HepG2 (cell line): ENCODE measurements around the gene WDR82. TPM values are rescaled to one million over a fixed set of nuclear protein-coding genes. Genes with fewer than 3 reads are reported as not detected.

Experiments used
- ARID2 ChIP-seq: sonication (generic); formaldehyde crosslinking; IDR thresholded peaks from 2 replicates; pipeline ENCODE4 v1.8.1; 2022; ENCODE audit warnings: mild to moderate bottlenecking, missing genetic modification reagents, borderline replicate concordance
- ARNTL ChIP-seq: sonication (generic); formaldehyde crosslinking; IDR thresholded peaks from 2 replicates; pipeline ENCODE4 v1.4.0; 2020; ENCODE audit warnings: mild to moderate bottlenecking, missing genetic modification reagents
- ATF7-NPFF ChIP-seq: sonication (generic); formaldehyde crosslinking; IDR thresholded peaks from 2 replicates; pipeline ENCODE4 v1.8.1; 2023; ENCODE audit warnings: mild to moderate bottlenecking, low read depth, missing genetic modification reagents, moderate library complexity
- ELF3 ChIP-seq: IDR thresholded peaks from 2 replicates; pipeline ENCODE4 v1.6.1; 2016; ENCODE audit warnings: missing genetic modification reagents, missing compliant biosample characterization
- ETV5 ChIP-seq: IDR thresholded peaks from 2 replicates; pipeline ENCODE4 v1.6.1; 2018; ENCODE audit warnings: missing biosample characterization, missing genetic modification reagents, inconsistent platforms, borderline replicate concordance
- ETV6 ChIP-seq: sonication (generic); formaldehyde crosslinking; conservative IDR thresholded peaks from 2 replicates; pipeline ENCODE4 v1.4.0; 2020; ENCODE audit warnings: missing genetic modification reagents
- HDAC2 ChIP-seq: sonication (generic); formaldehyde crosslinking; IDR thresholded peaks from 2 replicates; pipeline ENCODE4 v1.4.0; 2020; ENCODE audit warnings: missing genetic modification reagents
- HNF1A ChIP-seq, 2 experiments: sonication (generic) in 1 of 2; formaldehyde crosslinking in 1 of 2; IDR thresholded peaks; 2 replicates each; pipeline versions ENCODE4 v1.4.0 to v1.6.1; 2016 to 2020; ENCODE audit warnings: borderline replicate concordance in 1 of 2, low read depth in 1 of 2, mild to moderate bottlenecking in 1 of 2, missing genetic modification reagents in 1 of 2
- MAFG ChIP-seq: sonication (generic); formaldehyde crosslinking; IDR thresholded peaks from 2 replicates; pipeline ENCODE4 v1.5.1; 2020; ENCODE audit warnings: mild to moderate bottlenecking, missing genetic modification reagents
- MIER2 ChIP-seq: IDR thresholded peaks from 2 replicates; pipeline ENCODE4 v1.6.1; 2016; ENCODE audit warnings: missing biosample characterization, missing genetic modification reagents
- RAD21 ChIP-seq: fragments of 450-650 bp; formaldehyde crosslinking; IDR thresholded peaks from 2 replicates; pipeline ENCODE4 v1.5.0; 2020; ENCODE audit warnings: mild to moderate bottlenecking
- SMYD3 ChIP-seq: sonication (generic); formaldehyde crosslinking; IDR thresholded peaks from 2 replicates; pipeline ENCODE4 v1.8.1; 2023; ENCODE audit warnings: mild to moderate bottlenecking, missing genetic modification reagents
- SP2 ChIP-seq: sonication (generic); formaldehyde crosslinking; IDR thresholded peaks from 2 replicates; pipeline ENCODE4 v1.5.1; 2020; ENCODE audit warnings: mild to moderate bottlenecking, missing genetic modification reagents
- ZNF556 ChIP-seq: sonication (generic); formaldehyde crosslinking; IDR thresholded peaks from 2 replicates; pipeline ENCODE4 v1.4.0; 2020; ENCODE audit warnings: mild to moderate bottlenecking, missing genetic modification reagents, borderline replicate concordance
- ZNF557 ChIP-seq: sonication (generic); formaldehyde crosslinking; IDR thresholded peaks from 2 replicates; pipeline ENCODE4 v1.4.0; 2020; ENCODE audit warnings: missing genetic modification reagents
- ZNF737 ChIP-seq: sonication (generic); formaldehyde crosslinking; IDR thresholded peaks from 2 replicates; pipeline ENCODE4 v1.5.0; 2020; ENCODE audit warnings: missing genetic modification reagents, mild to moderate bottlenecking, borderline replicate concordance
- polyA plus RNA-seq, 8 experiments: library from polyadenylated mRNA; depleted of rRNA in 3 of 8; stranded (reverse) in 7 of 8; unstranded in 1 of 8; fragments of >200 nt; fragmentation: Illumina TruSeq in 4 of 8; extraction: Trizol in 4 of 8; gene quantifications; 2 replicates each; pipeline versions ENCODE4 v1.2.1 to v1.2.3, GENCODE V29; 2011 to 2016; ENCODE audit warnings: low read depth in 4 of 8, missing spikeins in 1 of 8, mixed read lengths in 1 of 8; ENCODE audit not compliant: insufficient read depth in 1 of 8
- total RNA-seq, 5 experiments: library from RNA; depleted of rRNA; stranded (reverse); fragments of >200 nt; fragmentation: Illumina TruSeq; extraction: Trizol; gene quantifications; 2 replicates each; pipeline ENCODE4 v1.2.3, GENCODE V29; 2016; ENCODE audit warnings: low read depth in 1 of 5
- TF ChIP-seq, protein P1 (sequence below): IDR thresholded peaks from 2 replicates; pipeline ENCODE4 v1.6.1; 2018; ENCODE audit warnings: missing genetic modification reagents, mild to moderate bottlenecking, missing compliant biosample characterization
- TF ChIP-seq, protein P2 (sequence below): sonication (generic); formaldehyde crosslinking; IDR thresholded peaks from 2 replicates; pipeline ENCODE4 v1.4.0; 2020; ENCODE audit warnings: missing genetic modification reagents
- TF ChIP-seq, protein P3 (sequence below): sonication (generic); formaldehyde crosslinking; IDR thresholded peaks from 2 replicates; pipeline ENCODE4 v1.9.0; 2021; ENCODE audit warnings: missing genetic modification reagents, borderline replicate concordance

WDR82 gene
- total and polyA plus RNA-seq, 2 of the 13 experiments (the other 11 are each of a cell fraction or from before 2014, with no cell fraction given) = 39.1 to 59.5 TPM

- TF ChIP-seq, protein P1, sequence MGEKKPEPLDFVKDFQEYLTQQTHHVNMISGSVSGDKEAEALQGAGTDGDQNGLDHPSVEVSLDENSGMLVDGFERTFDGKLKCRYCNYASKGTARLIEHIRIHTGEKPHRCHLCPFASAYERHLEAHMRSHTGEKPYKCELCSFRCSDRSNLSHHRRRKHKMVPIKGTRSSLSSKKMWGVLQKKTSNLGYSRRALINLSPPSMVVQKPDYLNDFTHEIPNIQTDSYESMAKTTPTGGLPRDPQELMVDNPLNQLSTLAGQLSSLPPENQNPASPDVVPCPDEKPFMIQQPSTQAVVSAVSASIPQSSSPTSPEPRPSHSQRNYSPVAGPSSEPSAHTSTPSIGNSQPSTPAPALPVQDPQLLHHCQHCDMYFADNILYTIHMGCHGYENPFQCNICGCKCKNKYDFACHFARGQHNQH (CRISPR knock-in tag) = peak; percentile 91
- TF ChIP-seq ELF3 (CRISPR knock-in tag) = peak; percentile 74
- TF ChIP-seq ARNTL = peak; percentile 79; the same call in 1 of the 2 replicates
- TF ChIP-seq, protein P2, sequence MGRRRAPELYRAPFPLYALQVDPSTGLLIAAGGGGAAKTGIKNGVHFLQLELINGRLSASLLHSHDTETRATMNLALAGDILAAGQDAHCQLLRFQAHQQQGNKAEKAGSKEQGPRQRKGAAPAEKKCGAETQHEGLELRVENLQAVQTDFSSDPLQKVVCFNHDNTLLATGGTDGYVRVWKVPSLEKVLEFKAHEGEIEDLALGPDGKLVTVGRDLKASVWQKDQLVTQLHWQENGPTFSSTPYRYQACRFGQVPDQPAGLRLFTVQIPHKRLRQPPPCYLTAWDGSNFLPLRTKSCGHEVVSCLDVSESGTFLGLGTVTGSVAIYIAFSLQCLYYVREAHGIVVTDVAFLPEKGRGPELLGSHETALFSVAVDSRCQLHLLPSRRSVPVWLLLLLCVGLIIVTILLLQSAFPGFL (CRISPR knock-in tag) = no peak
- peak; percentile 26; the same call in 1 of the 2 replicates for TF ChIP-seq ATF7-NPFF (CRISPR knock-in tag)
- peak; percentile 74 for TF ChIP-seq HDAC2 (CRISPR knock-in tag)
- TF ChIP-seq HNF1A (IDR thresholded peaks at IDR 0.05; ENCODE audit: low read depth) = peak; percentile 99
- peak; percentile 99 for TF ChIP-seq HNF1A (CRISPR knock-in tag; IDR thresholded peaks at IDR 0.05; ENCODE audit: borderline replicate concordance)
- TF ChIP-seq SMYD3 (CRISPR knock-in tag) = peak; percentile 93
- no peak for TF ChIP-seq ARID2 (CRISPR knock-in tag)
- 0 out of 2 replicates have a peak, but pooled peaks have one; percentile 23 for TF ChIP-seq ETV6 (CRISPR knock-in tag)
- peak; percentile 3; the same call in 1 of the 2 replicates for TF ChIP-seq SP2 (CRISPR knock-in tag)
- 0 out of 2 replicates have a peak, but pooled peaks have one; percentile 8 for TF ChIP-seq MAFG (CRISPR knock-in tag)
- TF ChIP-seq ZNF556 (CRISPR knock-in tag) = peak; percentile 72; the same call in 1 of the 2 replicates
- TF ChIP-seq ETV5 (CRISPR knock-in tag) = peak; percentile 29; the same call in 1 of the 2 replicates
- TF ChIP-seq ZNF557 (CRISPR knock-in tag) = peak; percentile 37; the same call in 1 of the 2 replicates
- 0 out of 2 replicates have a peak, but pooled peaks have one; percentile 48 for TF ChIP-seq MIER2 (CRISPR knock-in tag)
- TF ChIP-seq, protein P3, sequence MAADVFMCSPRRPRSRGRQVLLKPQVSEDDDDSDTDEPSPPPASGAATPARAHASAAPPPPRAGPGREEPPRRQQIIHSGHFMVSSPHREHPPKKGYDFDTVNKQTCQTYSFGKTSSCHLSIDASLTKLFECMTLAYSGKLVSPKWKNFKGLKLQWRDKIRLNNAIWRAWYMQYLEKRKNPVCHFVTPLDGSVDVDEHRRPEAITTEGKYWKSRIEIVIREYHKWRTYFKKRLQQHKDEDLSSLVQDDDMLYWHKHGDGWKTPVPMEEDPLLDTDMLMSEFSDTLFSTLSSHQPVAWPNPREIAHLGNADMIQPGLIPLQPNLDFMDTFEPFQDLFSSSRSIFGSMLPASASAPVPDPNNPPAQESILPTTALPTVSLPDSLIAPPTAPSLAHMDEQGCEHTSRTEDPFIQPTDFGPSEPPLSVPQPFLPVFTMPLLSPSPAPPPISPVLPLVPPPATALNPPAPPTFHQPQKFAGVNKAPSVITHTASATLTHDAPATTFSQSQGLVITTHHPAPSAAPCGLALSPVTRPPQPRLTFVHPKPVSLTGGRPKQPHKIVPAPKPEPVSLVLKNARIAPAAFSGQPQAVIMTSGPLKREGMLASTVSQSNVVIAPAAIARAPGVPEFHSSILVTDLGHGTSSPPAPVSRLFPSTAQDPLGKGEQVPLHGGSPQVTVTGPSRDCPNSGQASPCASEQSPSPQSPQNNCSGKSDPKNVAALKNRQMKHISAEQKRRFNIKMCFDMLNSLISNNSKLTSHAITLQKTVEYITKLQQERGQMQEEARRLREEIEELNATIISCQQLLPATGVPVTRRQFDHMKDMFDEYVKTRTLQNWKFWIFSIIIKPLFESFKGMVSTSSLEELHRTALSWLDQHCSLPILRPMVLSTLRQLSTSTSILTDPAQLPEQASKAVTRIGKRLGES (CRISPR knock-in tag) = peak; percentile 75; the same call in 1 of the 2 replicates
- peak; percentile 92 for TF ChIP-seq ZNF737
- peak; percentile 66; the same call in 1 of the 2 replicates for TF ChIP-seq RAD21
Observed at GRCh38 chr3:52289747-52290595, 11.5 kb upstream of the WDR82 start (continued).
